Neural cell (in vitro differentiated cells): ENCODE results near the gene NECAB3.

Experiments used
- CTCF ChIP-seq: fragments of 450-650 bp; IDR thresholded peaks from 2 replicates; pipeline ENCODE4 v1.5.1; 2014; ENCODE audit warnings: antibody characterized with exemption, mild to moderate bottlenecking, moderate library complexity; ENCODE audit not compliant: poor library complexity, severe bottlenecking
- REST ChIP-seq: IDR thresholded peaks from 2 replicates; pipeline ENCODE4 v1.6.1; 2012; ENCODE audit warnings: borderline replicate concordance
- SMC3 ChIP-seq: fragments of 450-650 bp; conservative IDR thresholded peaks from 2 replicates; pipeline ENCODE4 v1.6.1; 2014; ENCODE audit warnings: antibody characterized with exemption, mild to moderate bottlenecking, moderate library complexity; ENCODE audit not compliant: poor library complexity

- TF ChIP-seq CTCF (no peak), SMC3 (no peak), REST (no peak)
Measured at GRCh38 chr20:33668466-33669155, 5.6 kb downstream of the NECAB3 start.
